Glutamatergic neuron (in vitro differentiated cells): ENCODE data around the gene MYOF. TPM values are rescaled to one million over a fixed set of nuclear protein-coding genes. Genes with fewer than 3 reads are reported as not detected.

ENCODE experiments used
- DNase-seq: peaks from one replicate; pipeline ENCODE4 v3.0.0; 2022
- H3K27ac Mint-ChIP-seq: one replicate; pipeline ENCODE4 v1.8.0; 2020; ENCODE audit warnings: mild to moderate bottlenecking, mixed read lengths, inconsistent platforms; ENCODE audit not compliant: unreplicated experiment
- H3K27me3 Mint-ChIP-seq: one replicate; pipeline ENCODE4 v1.8.0; 2020; ENCODE audit warnings: mild to moderate bottlenecking, moderate library complexity, mixed read lengths, inconsistent platforms; ENCODE audit not compliant: unreplicated experiment
- H3K36me3 Mint-ChIP-seq: one replicate; pipeline ENCODE4 v1.8.0; 2020; ENCODE audit warnings: mild to moderate bottlenecking, mixed read lengths, inconsistent platforms; ENCODE audit not compliant: unreplicated experiment
- H3K4me1 Mint-ChIP-seq: one replicate; pipeline ENCODE4 v1.8.0; 2020; ENCODE audit warnings: mild to moderate bottlenecking, low read depth, mixed read lengths, inconsistent platforms; ENCODE audit not compliant: unreplicated experiment
- H3K4me3 Mint-ChIP-seq: one replicate; pipeline ENCODE4 v1.8.0; 2020; ENCODE audit warnings: mild to moderate bottlenecking, mixed read lengths, inconsistent platforms; ENCODE audit not compliant: unreplicated experiment
- H3K9me3 Mint-ChIP-seq: one replicate; pipeline ENCODE4 v1.8.0; 2020; ENCODE audit warnings: mild to moderate bottlenecking, moderate library complexity, mixed read lengths, inconsistent platforms; ENCODE audit not compliant: unreplicated experiment
- CTCF ChIP-seq: fragments of 200-600 bp; sonication (generic); IDR thresholded peaks from one replicate; pipeline ENCODE4 v1.5.0; 2021; ENCODE audit not compliant: partially characterized antibody, unreplicated experiment
- total RNA-seq: library from RNA; stranded (reverse); fragmentation: NEBNext Ultra II Directional; extraction: Animal tissue kit (Norgen Biotek cat#: 25700); gene quantifications from one replicate; pipeline ENCODE4 v1.2.1, GENCODE V29; 2021; ENCODE audit not compliant: unreplicated experiment

Gene MYOF
- total RNA-seq, 1 donor from 2014 or later, result 0.42 TPM

- no peak for TF ChIP-seq CTCF
- H3K4me3 Mint-ChIP-seq, result no peak overlapping the region
- no peaks in the 10 kb centered on the region for H3K36me3 Mint-ChIP-seq
- no peaks in the 10 kb centered on the region for H3K9me3 Mint-ChIP-seq
- DNase-seq, result no peak
- no peaks in the 10 kb centered on the region for H3K27me3 Mint-ChIP-seq
- no peak overlapping the region for H3K27ac Mint-ChIP-seq
- peaks cover 10% of the 10 kb centered on the region for H3K4me1 Mint-ChIP-seq
Observed at GRCh38 chr10:93434991-93435491, 47.1 kb downstream of the MYOF start.

- Mint-ChIP-seq H3K4me3 (peak overlapping the region; percentile 8), H3K27ac (no peak overlapping the region)
- no peak for DNase-seq
Observed at GRCh38 chr10:93431361-93431760, 50.8 kb downstream of the MYOF start.

GRCh38 chr10:93425861-93426260 lies 56.3 kb downstream of the MYOF start:
- no peaks in the 10 kb centered on the region for H3K36me3 Mint-ChIP-seq
- TF ChIP-seq CTCF, result no peak
- peaks cover 7% of the 10 kb centered on the region for H3K4me1 Mint-ChIP-seq
- no peak overlapping the region for H3K4me3 Mint-ChIP-seq
- no peak for DNase-seq
- H3K9me3 Mint-ChIP-seq, result peaks cover 3% of the 10 kb centered on the region
- H3K27me3 Mint-ChIP-seq, result peaks cover 6% of the 10 kb centered on the region
- H3K27ac Mint-ChIP-seq, result no peak overlapping the region

More at GRCh38 chr10:93431361-93431760, 50.8 kb downstream of the MYOF start:
- no peak for TF ChIP-seq CTCF
- peaks cover 4% of the 10 kb centered on the region for H3K4me1 Mint-ChIP-seq
- no peaks in the 10 kb centered on the region for H3K9me3 Mint-ChIP-seq
- no peaks in the 10 kb centered on the region for H3K36me3 Mint-ChIP-seq
- peaks cover 1% of the 10 kb centered on the region for H3K27me3 Mint-ChIP-seq

- peaks cover 6% of the 10 kb centered on the region for H3K27me3 Mint-ChIP-seq
- no peak overlapping the region for H3K27ac Mint-ChIP-seq
- H3K4me1 Mint-ChIP-seq, result peaks cover 14% of the 10 kb centered on the region
- DNase-seq, result no peak
- H3K9me3 Mint-ChIP-seq, result peaks cover 3% of the 10 kb centered on the region
- no peak overlapping the region for H3K4me3 Mint-ChIP-seq
- no peak for TF ChIP-seq CTCF
- H3K36me3 Mint-ChIP-seq, result no peaks in the 10 kb centered on the region
Observed at GRCh38 chr10:93422118-93422517, 60.0 kb downstream of the MYOF start.

GRCh38 chr10:93420944-93421825 lies 60.9 kb downstream of the MYOF start:
- no peak for DNase-seq
- no peak for TF ChIP-seq CTCF
- H3K27ac Mint-ChIP-seq, result no peak overlapping the region
- H3K9me3 Mint-ChIP-seq, result peaks cover 3% of the 10 kb centered on the region
- H3K27me3 Mint-ChIP-seq, result peaks cover 6% of the 10 kb centered on the region
- no peaks in the 10 kb centered on the region for H3K36me3 Mint-ChIP-seq
- no peak overlapping the region for H3K4me3 Mint-ChIP-seq
- H3K4me1 Mint-ChIP-seq, result peaks cover 14% of the 10 kb centered on the region
